ENCODE results near the gene ARID3C.
"Not testable (repeated sequence)": the region's sequence is repeated elsewhere in the genome, so short reads cannot be mapped to it uniquely, and the experiment has no call there.

ARID3C gene

GRCh38 chr9:34652602-34653000 is 23.7 kb upstream of the ARID3C start:
- DNase-seq (ENCODE audit: low spot score), result no peak

DNA sequence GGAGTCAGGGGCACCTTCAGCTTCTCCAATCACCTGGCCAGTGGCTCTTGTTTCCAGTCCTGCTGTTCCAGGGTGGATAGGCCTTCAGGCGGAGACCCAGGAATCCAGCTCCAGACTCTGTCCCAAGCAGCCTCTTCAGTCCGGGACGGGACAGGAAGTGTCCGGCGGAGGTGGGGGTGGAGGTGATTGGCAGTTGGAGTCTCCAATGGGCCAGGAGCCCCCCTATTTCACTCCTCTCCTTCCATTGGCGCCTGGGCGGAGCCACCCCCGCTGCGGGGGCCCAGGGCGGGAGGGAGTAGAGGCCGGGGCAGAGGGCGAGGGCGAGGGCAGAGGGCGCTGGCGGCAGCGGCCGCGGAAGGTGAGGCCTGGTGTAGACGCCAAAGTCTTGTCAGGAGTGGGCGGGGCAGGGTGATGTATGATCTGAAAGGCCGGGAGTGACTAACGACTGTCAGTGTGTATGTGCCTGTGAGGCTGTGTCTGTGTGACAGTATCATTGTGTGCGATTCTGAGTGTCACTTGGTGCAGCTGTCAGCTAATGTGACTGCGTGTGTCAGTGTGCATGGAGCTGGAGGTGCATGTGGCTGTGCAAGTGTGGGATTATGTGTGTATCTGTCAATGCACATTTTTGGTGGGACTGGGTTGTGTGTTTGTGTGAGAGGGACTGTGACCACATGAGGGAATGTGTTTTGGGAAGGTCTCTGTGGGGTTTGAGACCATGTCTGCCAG is 23.2 kb upstream of the ARID3C start, which contains the start of gene IL11RA:
Gene IL11RA (plus strand): TSS at position 310 of the 726 bp plus-strand sequence. CDS start 3,033 bp downstream, outside the sequence.
- DNase-seq (ENCODE audit: low spot score), result peak; percentile 98

DNA sequence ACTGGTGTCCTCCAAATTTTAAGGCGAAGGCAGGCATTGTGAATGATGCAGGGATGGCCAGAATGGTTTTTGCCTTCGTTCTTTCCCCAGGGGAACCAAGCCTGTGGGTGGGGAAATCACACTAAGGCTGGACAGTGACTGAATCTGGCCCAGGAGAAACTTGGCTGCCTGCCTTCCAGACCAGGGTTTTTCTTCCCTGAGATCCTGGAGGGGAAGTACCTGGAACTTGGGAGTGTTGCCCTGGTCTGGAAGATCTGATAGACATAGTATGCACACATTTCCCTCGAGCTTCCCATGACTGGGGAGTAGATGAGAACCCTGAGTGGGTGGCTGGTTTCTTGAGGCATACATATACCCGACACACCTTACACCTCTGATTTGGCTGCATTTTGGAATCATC is 22.5 kb upstream of the ARID3C start:
- peak; percentile 62 for DNase-seq (ENCODE audit: low spot score)

- DNase-seq (ENCODE audit: low spot score), result no peak
Observed at GRCh38 chr9:34650816-34651215, 21.9 kb upstream of the ARID3C start.

GRCh38 chr9:34648673-34649072 is 19.8 kb upstream of the ARID3C start:
- no peak for DNase-seq (ENCODE audit: low spot score)

- no peak for DNase-seq (ENCODE audit: low spot score)
Observed at GRCh38 chr9:34647651-34648050, 18.8 kb upstream of the ARID3C start.

DNA sequence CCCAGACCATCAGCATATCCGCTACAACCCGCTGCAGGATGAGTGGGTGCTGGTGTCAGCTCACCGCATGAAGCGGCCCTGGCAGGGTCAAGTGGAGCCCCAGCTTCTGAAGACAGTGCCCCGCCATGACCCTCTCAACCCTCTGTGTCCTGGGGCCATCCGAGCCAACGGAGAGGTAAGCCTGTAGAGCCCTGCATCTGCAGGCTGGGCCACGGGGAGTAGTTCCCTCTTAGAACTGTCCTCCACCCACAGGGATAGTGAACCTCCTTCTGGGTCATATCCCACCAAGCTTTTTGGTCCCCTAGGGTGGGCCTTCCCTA is 18.2 kb upstream of the ARID3C start:
- DNase-seq (ENCODE audit: low spot score), result no peak

GRCh38 chr9:34646211-34647083 is 17.6 kb upstream of the ARID3C start, which contains the start of gene GALT:
TSS of gene GALT (plus strand) at chr9:34646675. CDS start at chr9:34646705, 30 bp downstream.
- DNase-seq (ENCODE audit: low spot score), result peak; percentile 98

GRCh38 chr9:34644766-34645314 is 16.0 kb upstream of the ARID3C start:
- no peak for DNase-seq (ENCODE audit: low spot score)

- DNase-seq (ENCODE audit: low spot score), result no peak
Observed at GRCh38 chr9:34642679-34643078, 13.8 kb upstream of the ARID3C start.

DNA sequence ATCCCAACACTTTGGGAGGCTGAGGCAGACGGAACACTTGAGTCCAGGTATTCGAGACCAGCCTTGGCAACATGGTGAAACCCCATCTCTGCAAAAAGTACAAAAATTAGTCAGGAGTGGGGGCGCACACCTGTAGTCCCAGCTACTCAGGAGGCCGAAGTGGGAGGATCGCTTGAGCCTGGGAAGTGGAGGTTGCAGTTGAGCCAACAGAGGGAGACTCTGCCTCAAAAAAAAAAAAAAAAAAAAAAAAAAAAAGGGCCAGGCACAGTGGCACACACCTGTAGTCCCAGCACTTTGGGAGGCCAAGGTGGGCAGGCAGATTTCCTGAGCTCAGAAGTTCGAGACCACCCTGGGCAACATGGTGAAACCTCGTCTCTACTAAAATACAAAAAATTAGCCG is 10.5 kb upstream of the ARID3C start:
- DNase-seq (ENCODE audit: low spot score), result not testable (repeated sequence)

DNA sequence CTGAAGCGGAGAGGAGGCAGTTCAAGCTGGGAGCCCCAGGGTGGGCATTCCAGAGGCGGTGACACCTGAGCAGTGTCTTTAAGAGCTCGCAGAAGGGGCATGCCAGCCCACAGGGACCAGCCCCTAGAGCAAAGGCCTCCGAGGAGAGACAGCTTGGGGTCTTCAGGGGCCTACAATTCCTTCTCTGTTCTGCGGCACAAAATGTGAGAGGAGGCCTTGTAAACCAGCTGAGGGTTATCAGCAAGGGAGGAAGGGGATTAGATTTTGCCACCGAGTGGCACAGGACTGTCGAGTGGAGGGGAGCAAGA is 9.2 kb upstream of the ARID3C start:
- no peak for DNase-seq (ENCODE audit: low spot score)

DNA sequence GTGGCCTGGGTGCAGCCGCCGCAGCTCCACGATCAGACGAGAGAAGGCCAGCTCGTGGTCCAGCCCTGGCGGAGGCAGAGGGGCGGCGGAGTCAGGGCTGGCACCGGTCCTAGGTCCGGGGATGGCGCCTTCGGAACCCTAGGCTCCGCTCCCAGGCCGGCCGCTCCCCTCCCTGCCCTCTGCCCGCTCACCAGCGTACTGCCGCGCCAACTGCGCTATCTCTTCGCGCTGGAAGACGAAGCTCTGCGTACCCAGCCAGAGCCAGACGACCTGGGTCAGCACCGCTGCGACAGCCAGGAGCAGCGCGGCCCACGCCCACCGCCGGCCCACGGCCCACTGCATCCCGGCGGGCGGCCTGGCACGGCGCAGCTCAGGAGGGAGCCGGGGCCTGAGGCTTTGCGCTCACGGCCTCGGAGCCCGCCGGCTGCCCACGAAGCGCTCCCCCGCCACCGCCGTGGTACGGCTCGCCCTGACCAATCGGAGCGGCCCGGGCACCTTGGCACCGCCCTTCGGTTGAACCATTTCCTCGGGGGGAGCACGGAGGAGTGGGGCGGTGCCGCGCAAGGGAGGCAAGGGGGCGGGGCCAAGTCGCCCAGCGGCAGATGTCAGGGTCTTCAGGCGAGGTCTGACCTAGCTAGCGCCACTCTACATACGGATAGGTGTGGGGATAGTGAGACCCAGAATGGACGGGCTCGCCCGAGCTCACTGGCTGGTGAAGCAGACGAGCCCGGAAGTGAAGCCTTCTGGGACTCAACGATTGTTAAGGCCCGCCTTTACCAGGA is 8.7 kb upstream of the ARID3C start, which contains the start of gene SIGMAR1:
Gene SIGMAR1 (minus strand): TSS at position 432 of the 782 bp plus-strand sequence. CDS start 90 bp downstream, at position 342.
- DNase-seq (ENCODE audit: low spot score), result peak; percentile 96

- DNase-seq (ENCODE audit: low spot score), result peak; percentile 63
Observed at GRCh38 chr9:34636791-34637355, 8.0 kb upstream of the ARID3C start.

DNA sequence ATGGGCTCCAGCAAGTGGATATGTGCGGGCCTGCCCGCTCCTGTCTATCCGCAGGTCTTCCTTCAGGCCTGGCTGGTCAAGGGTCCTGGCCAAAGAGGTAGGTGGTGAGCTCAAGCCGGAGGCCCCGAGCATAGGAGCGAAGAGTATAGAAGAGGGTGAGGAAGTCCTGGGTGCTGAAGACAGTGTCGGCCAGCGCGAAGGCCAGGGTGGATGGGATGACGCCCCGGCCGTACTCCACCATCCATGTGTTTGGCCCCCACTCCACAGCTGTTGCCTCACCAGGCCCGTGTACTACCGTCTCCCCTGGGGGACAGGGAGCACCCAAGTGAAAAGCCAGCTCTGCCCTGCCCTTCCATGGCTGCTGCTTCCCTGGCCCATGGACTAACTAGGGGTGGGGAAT is 6.7 kb upstream of the ARID3C start:
- DNase-seq (ENCODE audit: low spot score), result no peak

GRCh38 chr9:34634551-34635248 is 5.8 kb upstream of the ARID3C start:
- no peak for DNase-seq (ENCODE audit: low spot score)

DNA sequence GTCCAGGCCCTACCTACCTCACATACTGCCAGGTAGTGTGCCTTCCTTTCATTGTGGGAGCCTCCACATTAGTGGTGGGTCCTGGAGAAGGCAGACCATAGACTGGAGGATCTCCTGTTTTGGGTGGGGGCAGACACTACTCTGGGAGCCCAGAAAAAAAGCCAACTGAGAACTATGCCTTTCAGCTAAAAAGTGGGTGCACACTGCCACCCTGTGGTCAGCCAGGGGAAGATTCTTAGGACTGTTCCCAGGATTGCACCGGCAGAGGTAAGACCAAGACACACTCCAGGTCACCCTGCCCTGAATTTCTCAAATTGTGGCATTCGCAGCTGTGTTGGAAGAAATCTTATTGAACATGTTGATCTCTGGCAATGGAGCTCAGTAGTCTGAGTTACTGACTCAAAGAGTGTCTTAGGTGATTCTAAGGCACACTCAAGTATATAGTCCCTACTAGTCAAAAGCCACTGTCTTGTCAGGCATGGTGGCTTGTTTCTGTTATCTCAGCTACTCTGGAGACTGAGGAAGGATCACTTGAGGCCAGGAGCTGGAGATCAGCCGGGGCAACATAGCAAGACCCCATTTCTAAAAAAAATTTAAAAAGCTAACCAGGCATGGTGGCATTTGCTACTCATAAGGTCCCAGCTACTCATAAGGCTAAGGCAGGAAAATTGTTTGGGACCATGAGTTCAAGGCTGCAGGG is 5.1 kb upstream of the ARID3C start:
- peak; percentile 76 for DNase-seq (ENCODE audit: low spot score)

DNA sequence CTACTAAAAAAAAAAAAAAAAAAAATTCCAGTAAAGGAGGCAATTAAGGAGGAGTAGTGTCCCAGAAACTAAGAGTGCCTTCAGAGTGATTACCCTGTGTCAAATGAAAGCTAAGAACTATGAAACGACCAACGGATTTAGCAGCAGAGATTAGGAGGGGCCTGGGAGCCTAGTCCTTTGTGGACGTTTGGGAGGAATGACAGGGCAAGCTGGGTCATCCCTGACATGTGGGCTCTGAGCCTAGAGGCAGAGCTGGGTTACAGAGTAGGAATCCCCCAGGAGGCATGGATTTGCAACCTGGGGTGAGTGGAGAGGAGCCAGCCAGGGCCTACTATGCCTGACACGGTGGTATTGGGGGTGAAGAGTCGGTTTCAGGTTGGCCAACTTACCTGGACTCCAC is 4.3 kb upstream of the ARID3C start:
- no peak for DNase-seq (ENCODE audit: low spot score)

DNA sequence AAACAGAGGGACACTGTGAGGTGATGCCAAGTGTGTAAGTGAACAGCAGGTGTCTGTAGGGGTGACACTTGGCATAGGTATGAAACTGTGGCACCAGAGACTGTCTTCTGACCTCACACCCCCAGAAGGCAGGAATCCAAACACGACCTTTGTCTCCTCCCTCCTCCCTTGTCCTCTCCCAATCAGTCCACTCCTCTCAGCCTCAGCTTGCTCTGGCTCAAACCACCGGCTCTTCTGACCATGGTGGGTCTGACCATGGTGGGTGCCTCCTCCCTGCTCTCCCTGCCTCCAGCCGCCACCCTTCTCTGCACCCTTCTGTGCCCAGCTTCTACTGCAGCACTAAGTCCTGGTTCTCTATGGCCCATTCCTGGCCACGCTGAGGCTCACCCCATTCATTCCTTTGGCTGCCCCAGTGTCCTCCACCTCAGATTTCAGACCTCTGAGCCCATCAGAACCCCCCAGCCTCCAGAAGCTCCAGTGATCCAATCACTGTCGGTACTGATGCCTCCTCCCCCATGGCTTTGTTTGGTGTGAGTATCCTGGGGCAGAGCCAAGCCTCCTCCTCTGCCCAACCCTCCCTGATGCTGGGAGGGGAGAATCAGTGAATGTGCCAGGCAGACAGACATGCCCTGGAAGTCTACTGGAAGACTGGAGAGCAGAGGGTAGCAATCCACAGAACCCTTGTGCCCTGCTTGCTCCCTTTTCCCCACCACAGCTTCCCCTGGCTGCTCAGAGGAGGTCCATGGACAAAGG is 1.7 kb upstream of the ARID3C start:
- DNase-seq (ENCODE audit: low spot score), result no peak

DNA sequence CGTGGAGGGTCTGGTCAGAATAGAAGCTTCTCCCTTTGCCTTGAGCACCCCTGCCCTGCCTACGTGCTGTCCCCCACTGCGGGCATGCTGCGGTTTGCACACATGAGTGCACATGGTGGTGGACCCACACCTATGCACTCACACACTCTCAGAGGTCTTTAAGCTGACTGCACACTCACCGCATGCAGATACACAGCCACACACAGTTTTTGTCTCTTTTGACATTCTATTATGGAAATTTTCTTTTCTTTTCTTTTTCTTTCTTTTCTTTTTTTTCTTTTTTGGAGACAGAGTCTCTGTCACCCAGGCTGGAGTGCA is 584 bp upstream of the ARID3C start:
- no peak for DNase-seq (ENCODE audit: low spot score)

All from hepatic stellate cell (primary cell).